Retina (tissue), 1 donor: Measurements from ENCODE around the gene CHN2.

Experiments used
- DNase-seq: peaks from one replicate; pipeline ENCODE4 v3.0.0-alpha.2; 2016

CHN2 gene

DNA sequence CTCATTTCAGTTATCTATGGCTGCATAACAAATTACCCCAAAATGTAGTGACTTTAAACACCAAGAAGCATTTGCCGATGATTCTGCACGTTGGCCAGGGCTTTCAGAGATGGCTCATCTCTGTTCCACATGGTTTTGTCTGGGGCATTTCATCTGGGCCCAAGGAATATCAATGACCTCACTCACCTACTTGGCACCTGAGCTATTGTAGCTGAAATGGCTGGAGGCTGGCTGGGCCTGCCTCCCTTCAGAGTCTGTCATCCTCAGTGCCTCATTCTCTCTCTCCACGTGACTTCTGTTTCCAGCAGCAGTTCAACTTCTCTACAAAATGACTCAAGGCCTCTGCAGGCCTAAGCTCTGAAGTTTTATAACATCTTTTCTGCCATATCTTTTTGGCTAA lies 249.7 kb downstream of the CHN2 start:
- DNase-seq, result no peak

DNA sequence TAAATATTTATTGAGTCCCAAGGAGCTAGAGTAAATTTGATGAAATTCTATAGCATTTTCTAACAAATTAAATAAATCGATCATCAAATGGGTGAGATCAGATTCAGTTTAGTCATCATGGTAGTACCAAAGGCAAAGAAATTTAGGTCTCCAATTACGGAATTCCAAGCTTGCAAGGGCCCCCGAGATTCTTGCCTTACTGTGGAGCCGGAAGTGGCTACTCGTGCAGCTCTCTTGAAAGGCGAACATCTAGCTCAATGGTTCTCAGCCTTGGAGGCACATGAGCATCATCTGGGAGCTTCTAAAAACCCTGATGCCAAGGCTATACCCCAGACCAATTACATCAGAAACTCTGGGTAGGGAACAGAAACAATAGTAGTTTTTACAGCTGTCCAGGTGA lies 251.2 kb downstream of the CHN2 start:
- no peak for DNase-seq

DNA sequence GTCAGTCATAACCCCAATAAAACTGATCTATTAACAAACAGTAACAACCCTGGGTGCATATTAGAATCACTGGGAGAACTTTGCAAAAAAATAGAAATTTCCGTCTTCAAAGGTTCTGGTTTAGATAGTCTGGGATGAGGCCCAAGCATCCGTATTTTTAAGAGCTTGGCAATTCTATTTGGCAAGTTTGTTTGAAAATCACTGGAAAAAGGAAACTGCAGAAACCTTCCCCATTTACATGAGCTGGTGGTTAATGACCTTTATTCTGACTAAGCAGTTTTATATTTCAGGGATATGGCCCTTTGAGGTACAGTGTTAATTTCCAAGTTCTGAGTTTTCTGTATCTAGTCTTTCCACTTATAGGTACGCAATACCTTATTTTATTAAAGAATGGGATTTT lies 253.3 kb downstream of the CHN2 start:
- DNase-seq, result no peak

DNA sequence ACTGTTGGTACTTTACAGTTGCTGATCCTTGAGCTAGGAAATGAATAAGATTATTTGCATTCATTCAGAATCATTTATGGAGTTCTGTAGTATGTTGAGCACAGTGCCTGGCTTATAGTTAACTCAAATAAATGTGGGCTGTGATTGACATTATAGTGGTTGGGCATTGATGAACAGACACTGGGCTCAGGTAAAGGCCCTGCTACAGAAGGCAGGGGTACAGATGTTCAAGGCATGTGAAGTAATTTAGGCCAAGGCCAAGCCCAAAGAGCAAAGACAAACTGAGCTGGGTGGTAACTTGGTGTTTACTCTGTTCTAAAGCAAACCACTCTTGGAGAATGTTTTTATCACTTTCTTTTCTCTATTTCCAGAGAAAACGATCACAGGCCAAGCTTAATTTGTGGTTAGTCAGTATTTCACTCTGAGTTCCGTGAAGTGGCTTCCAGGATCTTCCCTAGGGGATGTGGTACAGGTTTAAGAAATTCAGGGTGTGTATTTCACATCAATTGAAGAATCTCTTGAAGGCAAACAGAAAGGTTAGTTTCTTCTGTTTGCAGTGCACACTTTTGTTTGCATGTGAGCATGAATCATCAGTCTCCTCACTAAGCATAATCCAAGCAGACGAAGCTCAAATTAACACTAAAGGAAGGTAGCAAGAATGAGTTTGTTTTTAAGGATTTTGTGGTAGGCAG lies 255.1 kb downstream of the CHN2 start:
- DNase-seq, result no peak

GRCh38 chr7:29453021-29453420 lies 258.4 kb downstream of the CHN2 start:
- DNase-seq, result no peak

DNA sequence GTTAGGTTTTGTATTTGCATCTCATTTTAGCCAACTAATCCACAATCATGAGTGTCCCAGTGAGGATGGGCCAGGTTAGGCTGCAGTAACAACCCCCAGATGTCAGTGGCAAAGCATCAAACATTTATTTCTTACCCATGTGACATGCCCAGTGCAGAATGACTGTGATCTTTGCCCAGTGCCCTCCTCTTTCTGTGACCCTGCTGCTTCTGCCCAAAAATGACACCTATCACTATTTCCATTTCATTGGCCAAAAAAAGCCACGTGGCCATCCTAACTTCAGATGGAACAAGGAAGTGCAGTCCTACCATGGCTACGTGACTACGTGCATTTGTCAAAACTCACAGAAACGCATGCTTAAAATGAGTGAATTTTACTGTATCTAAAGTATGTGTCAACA lies 259.9 kb downstream of the CHN2 start:
- DNase-seq, result no peak

- no peak for DNase-seq
These were observed 260.4 kb downstream of the CHN2 start for GRCh38 chr7:29454899-29455451.

DNA sequence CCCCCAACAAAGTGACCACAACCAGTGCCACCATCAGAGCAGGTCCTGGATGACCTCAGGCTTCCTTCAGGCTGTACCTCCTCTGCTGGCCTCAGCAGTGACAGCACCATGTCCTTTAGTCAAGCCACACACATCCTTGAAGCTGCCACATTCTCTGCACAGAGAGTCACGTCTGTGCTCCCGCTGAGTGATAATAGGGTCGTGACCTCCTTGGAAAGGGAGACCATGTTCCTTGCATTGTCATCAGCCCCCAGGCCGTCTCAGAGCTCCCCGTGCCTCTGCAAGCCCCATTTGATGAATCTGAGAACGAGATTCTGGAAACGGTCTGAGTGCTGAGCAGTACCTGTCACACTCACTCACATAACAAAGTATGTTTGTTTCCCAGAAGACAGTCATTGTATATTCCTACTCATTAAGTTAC lies 262.6 kb downstream of the CHN2 start:
- peak; percentile 81 for DNase-seq

DNA sequence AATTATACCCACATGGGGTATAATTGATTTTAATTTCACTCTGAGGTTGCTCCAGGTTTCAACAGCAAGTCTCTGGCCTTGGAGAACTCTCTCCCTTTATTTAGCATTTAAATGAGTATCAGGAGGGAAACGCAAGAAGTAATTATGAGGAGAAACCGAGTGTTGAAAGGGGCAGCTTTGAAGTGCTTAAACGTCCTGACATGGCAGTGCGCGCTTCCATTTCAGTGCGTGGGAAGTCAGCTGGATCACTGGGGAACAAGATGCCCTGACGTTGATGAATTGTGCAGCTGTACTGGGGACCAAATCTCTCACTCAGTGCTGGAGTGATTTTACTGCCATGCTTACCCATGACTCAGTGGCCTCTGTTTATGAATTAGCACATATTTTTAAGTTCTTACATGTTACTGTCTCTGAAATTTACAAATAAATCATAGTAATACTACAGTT lies 263.0 kb downstream of the CHN2 start:
- peak; percentile 73 for DNase-seq

- DNase-seq, result no peak
These were observed 264.4 kb downstream of the CHN2 start for GRCh38 chr7:29458933-29459332.

DNA sequence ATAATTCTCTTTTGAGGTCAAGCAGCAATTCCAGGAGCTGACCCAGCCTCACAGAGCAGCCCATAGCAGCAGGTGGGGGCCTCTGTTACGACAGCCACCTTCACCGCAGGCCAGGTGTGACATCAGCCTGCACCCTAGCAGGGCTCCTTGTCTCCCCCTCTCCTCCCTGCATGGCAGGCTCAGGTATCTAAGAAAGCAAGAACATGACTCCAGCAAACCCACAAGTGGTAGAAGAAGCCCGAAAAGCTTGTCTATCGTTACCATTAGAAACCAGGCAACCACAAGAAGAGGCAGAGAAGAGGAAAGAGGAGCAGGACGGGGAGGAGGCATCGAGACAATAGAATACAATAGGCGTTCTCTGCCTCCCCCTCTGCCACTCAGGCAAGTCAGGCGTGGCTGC lies 265.0 kb downstream of the CHN2 start:
- DNase-seq, result no peak

DNA sequence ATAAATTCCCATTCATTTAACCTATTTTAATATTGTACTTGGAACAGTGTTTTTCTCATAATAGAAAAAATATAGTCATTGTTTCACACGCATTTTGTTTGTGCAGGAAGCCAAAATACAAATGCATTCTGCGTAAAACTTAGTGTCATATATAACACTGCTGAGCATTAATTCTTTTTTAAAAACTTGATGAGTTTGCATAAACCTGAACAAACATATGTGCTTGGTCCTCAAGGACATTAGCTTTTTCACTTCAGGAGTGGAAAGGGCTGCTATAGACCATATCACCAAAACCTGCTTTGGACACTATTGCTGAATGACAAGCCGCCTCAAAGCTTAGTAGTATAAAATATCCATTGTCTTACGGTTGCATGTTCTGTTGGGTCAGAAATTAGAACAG lies 267.4 kb downstream of the CHN2 start:
- no peak for DNase-seq

DNA sequence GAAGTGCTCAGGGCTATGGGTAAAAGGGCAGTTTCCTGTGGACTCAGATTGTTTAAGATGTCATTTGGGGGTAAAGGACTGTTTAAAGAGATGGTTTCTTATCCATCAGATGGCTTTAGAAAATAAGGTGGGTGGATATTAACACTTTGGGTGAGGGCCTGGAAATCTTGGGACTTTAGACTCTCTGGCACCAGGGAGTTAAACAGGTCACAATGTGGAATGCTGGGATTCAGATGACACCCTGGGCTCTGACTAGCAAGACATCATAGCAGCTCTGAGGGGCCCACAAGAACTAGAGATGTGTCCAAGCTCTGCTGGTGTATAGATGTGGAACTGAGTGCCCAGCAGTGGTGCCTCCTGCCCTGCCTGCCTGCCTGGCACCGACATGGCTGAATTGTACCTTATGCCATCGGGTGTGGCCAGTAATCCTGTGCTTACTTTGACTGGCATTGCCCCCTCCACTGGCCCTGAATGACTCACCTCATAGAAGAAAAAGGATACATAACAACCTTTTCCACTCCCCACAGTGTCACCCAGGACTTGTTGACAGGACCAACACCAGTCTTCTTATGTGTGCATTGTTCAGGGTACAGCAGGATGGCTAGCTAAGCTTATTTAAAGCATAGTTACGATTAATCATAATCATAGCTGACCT lies 269.1 kb downstream of the CHN2 start:
- no peak for DNase-seq

GRCh38 chr7:29464753-29465152 lies 270.2 kb downstream of the CHN2 start:
- DNase-seq, result no peak

DNA sequence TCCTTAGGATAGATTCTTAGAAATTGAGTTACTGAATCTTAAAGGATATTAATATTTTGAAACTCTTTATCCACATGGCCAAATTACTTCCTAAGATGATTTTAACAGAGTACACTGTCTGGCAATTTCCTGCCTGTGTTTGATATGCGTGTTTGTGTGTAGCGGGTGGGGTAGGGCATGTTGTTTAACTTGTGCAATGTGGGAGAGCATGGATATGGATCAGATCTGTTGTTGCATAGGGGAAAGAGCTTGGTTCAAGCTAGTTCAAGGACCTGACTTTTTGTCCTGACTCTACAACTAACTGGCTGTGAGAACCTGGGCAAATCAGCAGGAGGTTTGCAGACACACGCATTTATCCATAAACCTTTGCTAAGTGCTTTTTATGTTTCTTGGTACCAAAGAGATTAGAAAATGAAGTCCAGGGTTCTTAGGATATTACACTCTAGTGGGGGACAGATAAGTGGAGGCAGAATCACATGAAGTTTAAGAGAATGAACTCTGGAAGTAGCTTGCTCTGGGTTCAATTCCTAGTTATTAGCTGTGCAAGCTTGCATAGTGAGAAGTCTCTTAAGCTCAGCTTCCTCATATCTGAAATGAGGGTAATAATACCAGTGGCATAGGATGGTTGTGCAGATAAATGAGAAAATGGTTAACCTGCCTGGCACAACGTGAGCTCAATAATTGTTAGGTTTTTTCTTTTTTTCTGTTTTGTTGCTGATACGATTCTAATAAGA lies 272.8 kb downstream of the CHN2 start:
- DNase-seq, result no peak

GRCh38 chr7:29468196-29468595 lies 273.6 kb downstream of the CHN2 start:
- DNase-seq, result no peak

- DNase-seq, result no peak
These were observed 274.7 kb downstream of the CHN2 start for GRCh38 chr7:29469281-29469680.

GRCh38 chr7:29469976-29470557 lies 275.5 kb downstream of the CHN2 start:
- DNase-seq, result no peak

DNA sequence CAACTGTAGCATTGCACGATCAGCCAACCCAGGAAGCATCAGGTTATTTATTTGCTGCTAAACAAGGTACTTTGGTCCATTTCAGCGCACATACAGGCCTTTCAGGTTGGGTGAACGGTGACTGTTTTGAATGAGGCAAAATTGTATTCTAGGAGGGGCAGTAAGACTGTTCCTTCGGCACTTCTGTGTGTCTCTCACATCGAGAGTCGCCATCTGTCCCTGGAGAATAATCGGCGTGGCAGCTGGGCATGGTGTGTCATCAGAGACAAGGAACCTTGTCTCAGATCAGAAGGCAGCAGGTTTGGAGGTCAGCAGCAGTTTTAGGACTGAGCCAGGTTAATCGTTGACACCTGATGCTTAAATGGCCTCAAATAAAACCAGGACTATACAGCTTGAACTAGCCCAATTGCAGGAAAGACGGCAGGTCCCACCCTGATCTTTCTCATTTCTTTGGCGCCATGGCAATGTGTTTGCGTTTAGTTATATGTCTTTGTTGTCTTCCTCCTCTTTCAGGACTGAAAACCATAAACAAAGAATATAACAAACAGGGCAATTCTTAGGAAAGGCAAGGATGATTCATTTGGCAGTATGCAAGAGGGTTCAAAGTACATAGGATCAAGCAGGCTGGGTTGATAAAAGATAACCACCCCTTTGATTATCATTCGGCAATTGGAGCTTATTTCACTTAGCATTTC lies 277.0 kb downstream of the CHN2 start:
- DNase-seq, result no peak

- DNase-seq, result no peak
These were observed 282.3 kb downstream of the CHN2 start for GRCh38 chr7:29476916-29477315.

- no peak for DNase-seq
These were observed 283.7 kb downstream of the CHN2 start for GRCh38 chr7:29478226-29478625.

DNA sequence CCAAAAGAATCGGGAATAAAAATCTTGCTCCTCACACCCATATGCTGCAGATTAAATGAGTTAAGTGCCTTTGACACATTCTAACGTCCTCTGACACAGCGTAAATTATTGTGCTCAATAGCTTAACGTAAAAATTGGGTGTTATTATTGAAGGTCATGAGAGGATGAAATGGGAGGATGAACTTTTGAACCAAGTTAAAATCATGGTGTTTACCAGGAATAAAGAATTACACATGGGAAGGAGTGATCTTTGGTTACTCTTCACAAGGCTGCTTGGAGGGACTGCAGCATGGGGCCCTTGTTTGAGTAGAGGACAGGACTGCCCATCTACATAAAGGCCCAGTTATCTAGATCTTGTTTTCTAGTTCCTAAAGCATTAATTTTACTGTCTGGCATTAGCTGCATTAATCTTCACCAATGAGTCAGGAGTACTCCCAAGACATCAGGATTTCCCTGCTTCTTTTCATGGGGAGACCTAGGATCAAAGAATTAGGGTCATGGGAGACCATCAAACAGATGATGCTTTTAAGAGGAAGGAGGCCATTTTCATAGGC lies 284.2 kb downstream of the CHN2 start:
- DNase-seq, result no peak
